ENCODE data around the gene RNF169. TPM values are rescaled to one million over a fixed set of nuclear protein-coding genes. Genes with fewer than 3 reads are reported as not detected.

The RNF169 gene
- total and polyA plus RNA-seq, 2 donors (not counting 1 experiment from before 2014, with no cell fraction given) = 12.3 to 32.2 TPM

DNA sequence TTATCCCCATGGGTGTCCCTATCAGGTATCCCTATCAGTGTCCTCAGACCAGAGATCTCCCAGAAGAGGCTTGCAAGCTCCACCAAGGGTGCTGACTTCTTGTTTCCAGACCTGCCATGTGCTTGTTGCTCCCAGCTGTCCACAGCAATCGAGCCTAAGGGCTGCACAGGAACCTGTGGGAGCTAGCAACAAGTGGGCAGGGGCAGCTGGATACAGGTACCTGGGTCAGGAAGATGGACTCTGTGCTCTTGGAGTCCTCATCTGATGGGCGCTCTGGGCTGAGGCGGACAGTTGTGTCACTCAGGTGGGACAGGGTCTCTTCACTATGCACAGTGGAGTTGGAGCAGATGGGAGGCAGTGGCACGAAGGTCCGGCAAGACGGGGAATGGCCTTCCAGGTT, 99.2 kb downstream of the RNF169 start:
- Histone ChIP-seq H4K20me1 (ENCODE audit: control insufficient read depth, extremely low read depth, insufficient read depth, low read length) (no peaks in the 10 kb centered on the region), H3K4me3 (replicated peaks in 1 of 4; ENCODE audit: control extremely low read depth in 1 of 4, insufficient read depth in 1 of 4, low read depth in 3 of 4, low read length in 4 of 4) (no peak overlapping the region), H3K9me3 (ENCODE audit: control insufficient read depth, insufficient read depth, low read depth, low read length) (no peaks in the 10 kb centered on the region), H3K4me1 (ENCODE audit: control insufficient read depth, extremely low read depth, insufficient read depth, low read length) (peaks cover 15% of the 10 kb centered on the region), H3K27ac (ENCODE audit: insufficient read depth, low read length) (no peak overlapping the region), H2AFZ (ENCODE audit: low read length) (no peak overlapping the region), H3K9ac (ENCODE audit: insufficient read depth, low read length) (no peak overlapping the region), H3K4me2 (ENCODE audit: extremely low read depth, insufficient read depth, low read length) (no peak overlapping the region), H3K36me3 (ENCODE audit: control insufficient read depth, insufficient read depth, low read length) (peaks cover 15% of the 10 kb centered on the region), H3K79me2 (ENCODE audit: control insufficient read depth, insufficient read depth, low read length) (no peaks in the 10 kb centered on the region), H3K27me3 (ENCODE audit: control insufficient read depth, insufficient read depth, low read length) (no peaks in the 10 kb centered on the region)
- DNase-seq (ENCODE audit: low read depth in 2 of 2) = no peak
- TF ChIP-seq CTCF (conservative IDR thresholded peaks at IDR 0.05 in 1 of 2, IDR thresholded peaks at IDR 0.05 in 1 of 2; ENCODE audit: low read depth in 1 of 2, low read length in 2 of 2) = no peak
- TF ChIP-seq EZH2 (IDR thresholded peaks at IDR 0.05; ENCODE audit: low read length, missing control alignments) = no peak

DNA sequence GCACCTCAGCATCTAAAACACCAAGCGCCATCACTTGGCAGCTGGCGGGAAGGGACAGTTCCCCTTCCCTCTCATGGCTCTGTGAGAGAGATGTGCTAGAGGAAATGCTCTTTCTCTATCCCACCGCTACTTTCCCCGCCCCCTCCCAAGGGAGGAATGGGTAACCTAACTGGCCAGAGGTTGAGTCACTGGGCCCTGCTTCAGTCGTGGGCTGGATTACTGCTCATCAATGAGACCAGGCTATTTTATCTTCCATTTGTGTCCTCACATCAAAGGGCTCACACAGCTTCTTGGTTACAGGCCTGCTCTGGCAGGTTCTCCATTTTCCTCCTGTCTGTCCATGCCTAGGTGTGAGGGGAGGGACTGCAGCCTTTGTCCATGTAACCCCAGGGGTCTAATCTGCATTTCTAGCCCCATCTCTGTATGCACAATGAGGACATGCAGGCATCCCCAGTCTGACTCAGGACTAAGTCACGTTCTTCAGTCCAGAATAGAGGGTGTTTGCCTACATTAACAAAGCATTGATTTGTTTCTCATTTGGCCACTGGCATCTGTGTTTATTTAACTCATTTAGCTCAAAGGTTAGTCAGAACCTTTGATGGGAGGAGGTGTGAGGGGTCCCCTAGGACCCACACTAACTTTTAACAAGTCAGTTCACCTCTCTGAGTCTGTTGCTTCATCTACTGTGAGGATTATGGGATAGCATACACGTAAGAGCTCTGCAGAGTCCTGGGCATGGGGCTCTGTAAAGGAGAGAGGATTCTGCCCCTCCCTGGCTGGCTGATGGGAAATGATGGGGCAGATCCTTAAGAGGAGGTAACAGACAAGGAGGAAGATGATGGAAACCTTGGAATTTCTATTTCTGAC, 101.1 kb downstream of the RNF169 start:
- Histone ChIP-seq H3K27ac (ENCODE audit: insufficient read depth, low read length) (peak overlapping the region; percentile 86), H2AFZ (ENCODE audit: low read length) (peak overlapping the region; percentile 29), H3K4me3 (replicated peaks in 1 of 4; ENCODE audit: control extremely low read depth in 1 of 4, insufficient read depth in 1 of 4, low read depth in 3 of 4, low read length in 4 of 4) (no peak overlapping the region)

More for the DNA sequence above, 101.1 kb downstream of the RNF169 start:
- Histone ChIP-seq H3K79me2 (ENCODE audit: control insufficient read depth, insufficient read depth, low read length) (no peaks in the 10 kb centered on the region), H3K9ac (ENCODE audit: insufficient read depth, low read length) (no peak overlapping the region), H3K4me1 (ENCODE audit: control insufficient read depth, extremely low read depth, insufficient read depth, low read length) (peaks cover 15% of the 10 kb centered on the region), H3K9me3 (ENCODE audit: control insufficient read depth, insufficient read depth, low read depth, low read length) (no peaks in the 10 kb centered on the region), H3K4me2 (ENCODE audit: extremely low read depth, insufficient read depth, low read length) (peak overlapping the region; percentile 77), H4K20me1 (ENCODE audit: control insufficient read depth, extremely low read depth, insufficient read depth, low read length) (no peaks in the 10 kb centered on the region), H3K27me3 (ENCODE audit: control insufficient read depth, insufficient read depth, low read length) (no peaks in the 10 kb centered on the region), H3K36me3 (ENCODE audit: control insufficient read depth, insufficient read depth, low read length) (peaks cover 9% of the 10 kb centered on the region)
- TF ChIP-seq CTCF (conservative IDR thresholded peaks at IDR 0.05 in 1 of 2, IDR thresholded peaks at IDR 0.05 in 1 of 2; ENCODE audit: low read depth in 1 of 2, low read length in 2 of 2) = no peak
- TF ChIP-seq EZH2 (IDR thresholded peaks at IDR 0.05; ENCODE audit: low read length, missing control alignments) = no peak
- peak; percentile 60 to 81 for DNase-seq (ENCODE audit: low read depth in 2 of 2)
